ENCODE measurements around the gene TMEM119.

The TMEM119 gene

DNA sequence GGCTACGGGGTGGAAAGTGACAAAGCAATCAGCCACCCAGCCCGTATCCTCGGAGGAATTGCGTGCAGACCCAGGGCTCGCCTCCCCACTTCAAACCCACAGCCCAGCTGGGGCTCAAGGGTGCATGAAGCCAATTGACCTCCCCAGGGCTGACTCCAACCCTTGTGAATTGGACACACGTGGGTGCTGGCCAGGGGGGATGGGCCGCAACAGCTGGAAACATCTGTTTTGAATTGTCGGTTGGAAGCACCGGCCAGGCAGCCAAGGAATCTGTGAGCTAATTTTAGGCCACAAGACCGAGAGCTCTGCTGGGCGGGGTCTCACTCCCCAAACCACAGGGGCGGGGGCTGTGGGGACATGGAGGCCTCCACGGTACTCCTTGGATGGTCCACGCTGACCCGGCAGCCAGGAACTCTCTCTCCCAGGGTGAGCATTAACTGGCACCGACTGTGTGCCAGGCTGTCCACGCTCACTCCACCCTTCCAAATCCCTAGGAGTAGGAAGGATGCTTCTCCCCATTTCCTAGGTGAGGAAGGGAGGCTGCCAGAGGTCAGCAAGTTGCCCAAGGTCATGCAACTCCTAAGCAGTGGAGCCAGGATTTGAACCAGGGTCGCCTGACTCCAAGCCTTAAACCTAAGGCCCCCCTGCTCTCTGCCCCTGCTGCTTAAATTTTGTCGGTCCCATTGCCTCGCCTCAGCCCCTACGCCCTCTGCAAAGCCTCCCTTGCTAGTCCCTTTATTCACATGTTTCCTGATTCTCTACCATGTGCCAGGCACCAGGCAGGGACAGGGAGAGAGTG lies 11.9 kb upstream of the TMEM119 start:
- Histone ChIP-seq H3K4me3 (no peak overlapping the region), H3K27me3 (peaks cover 0 to 25% (median 0%) of the 10 kb centered on the region in 11 experiments; a peak in 4 of 22 replicates), H3K4me2 (peak overlapping the region; percentile 50 to 82 (median 71)), H3K36me3 (no peaks in the 10 kb centered on the region), H3K9me3 (replicated peaks in 1 of 11) (no peaks in the 10 kb centered on the region), H3K27ac (peak overlapping the region in 7 of 11 experiments; percentile 15 to 65 (median 46); a peak in 12 of 22 replicates), H3K4me1 (peaks cover 57 to 80% (median 71%) of the 10 kb centered on the region in 10 experiments), H4K20me1 (no peaks in the 10 kb centered on the region), H3K9ac (peak overlapping the region in 4 of 11 experiments; percentile 17 to 57 (median 48); a peak in 4 of 22 replicates)
- no peak for TF ChIP-seq Cebpa-rat (IDR thresholded peaks at IDR 0.05)

DNA sequence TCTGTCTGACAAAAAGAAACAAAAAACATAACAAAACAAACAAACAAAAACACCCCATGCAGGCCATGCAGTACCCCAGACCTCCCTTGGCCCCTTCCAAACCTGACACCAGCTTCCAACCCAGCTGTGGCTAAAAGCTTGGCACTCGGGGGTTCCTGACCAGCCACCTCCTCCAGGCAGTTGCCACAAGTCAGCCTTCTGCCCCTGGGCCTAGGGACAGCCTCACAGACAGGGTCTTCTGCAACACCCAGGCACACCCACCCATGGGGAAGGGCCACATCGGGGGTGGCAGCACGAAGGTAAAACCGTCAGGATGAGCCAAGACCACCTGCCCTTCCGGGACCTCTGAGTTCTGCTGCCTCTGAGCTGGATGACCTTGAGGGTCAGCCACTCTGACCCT lies 10.7 kb upstream of the TMEM119 start:
- Histone ChIP-seq H3K4me1 (peaks cover 46 to 81% (median 70%) of the 10 kb centered on the region in 10 experiments), H3K27ac (peak overlapping the region in 2 of 11 experiments; percentile 26 to 64; a peak in 3 of 22 replicates), H4K20me1 (no peaks in the 10 kb centered on the region), H3K4me2 (peak overlapping the region in 9 of 11 experiments; percentile 50 to 82 (median 78); a peak in 17 of 22 replicates), H3K36me3 (no peaks in the 10 kb centered on the region), H3K27me3 (peaks cover 0 to 25% (median 0%) of the 10 kb centered on the region in 11 experiments; a peak in 4 of 22 replicates), H3K4me3 (no peak overlapping the region), H3K9ac (peak overlapping the region in 1 of 11 experiments; percentile 40; a peak in 1 of 22 replicates), H3K9me3 (replicated peaks in 1 of 11) (no peaks in the 10 kb centered on the region)
- no peak for TF ChIP-seq Cebpa-rat (IDR thresholded peaks at IDR 0.05)

DNA sequence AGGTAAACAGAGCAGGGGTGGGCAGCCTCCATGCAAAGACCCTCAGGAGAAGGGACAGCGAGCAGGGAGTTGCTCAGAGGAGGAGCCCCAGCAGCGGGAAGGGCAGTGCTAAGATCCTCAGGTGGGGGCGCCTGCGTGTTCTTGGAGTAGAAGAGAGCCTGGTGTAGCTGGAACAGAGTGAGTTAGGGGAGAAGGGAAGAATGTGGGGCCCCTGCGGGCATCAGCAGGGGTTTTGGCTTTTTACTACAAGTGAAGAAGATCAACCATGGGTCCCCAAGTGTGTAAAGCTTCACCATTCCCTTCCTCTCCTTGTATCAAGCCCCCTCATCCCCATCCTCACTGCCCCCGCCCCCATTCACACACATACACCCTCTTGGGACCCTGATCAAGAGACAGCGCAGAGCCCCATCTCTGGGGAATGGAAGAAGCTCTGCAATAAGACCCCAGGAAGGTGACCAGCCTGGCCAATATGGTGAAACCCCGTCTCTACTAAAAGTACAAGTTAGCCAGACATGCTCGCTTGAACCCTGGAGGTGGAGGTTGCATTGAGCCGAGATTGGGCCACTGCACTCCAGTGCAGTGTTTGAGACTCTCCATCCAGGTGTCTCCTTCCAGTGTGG lies 10.2 kb upstream of the TMEM119 start:
- H3K9ac ChIP-seq, result no peak overlapping the region
- H3K4me2 ChIP-seq, result peak overlapping the region in 9 of 11 experiments; percentile 50 to 82 (median 78); a peak in 17 of 22 replicates
- no peaks in the 10 kb centered on the region for H3K9me3 ChIP-seq (replicated peaks in 1 of 11)
- peak overlapping the region in 1 of 11 experiments; percentile 64; a peak in 2 of 22 replicates for H3K27ac ChIP-seq
- no peak overlapping the region for H3K4me3 ChIP-seq
- no peaks in the 10 kb centered on the region for H4K20me1 ChIP-seq
- H3K4me1 ChIP-seq, result peaks cover 41 to 80% (median 65%) of the 10 kb centered on the region in 10 experiments
- H3K36me3 ChIP-seq, result no peaks in the 10 kb centered on the region
- no peak for TF ChIP-seq Cebpa-rat (IDR thresholded peaks at IDR 0.05)
- H3K27me3 ChIP-seq, result peaks cover 0 to 25% (median 0%) of the 10 kb centered on the region in 11 experiments; a peak in 4 of 22 replicates

DNA sequence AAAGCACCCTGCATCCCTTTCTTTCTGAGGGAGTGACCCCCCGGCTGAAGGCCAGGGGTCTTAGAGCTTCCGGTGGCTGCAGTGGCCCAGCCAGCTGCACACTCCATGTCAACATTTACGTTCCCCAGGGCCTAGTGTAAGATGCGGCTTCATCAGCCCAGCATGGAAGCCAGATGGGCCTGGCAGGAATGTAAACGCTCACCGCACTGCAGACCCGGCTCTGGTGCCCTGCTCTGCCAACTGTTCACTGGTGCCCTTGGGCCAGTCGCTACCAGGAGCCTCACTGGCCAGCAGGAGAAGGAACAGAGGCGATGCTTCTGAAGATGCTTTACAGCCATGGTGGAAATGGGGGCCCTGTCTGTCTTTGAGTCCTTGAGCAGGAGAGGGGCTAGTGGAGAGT lies 8.6 kb upstream of the TMEM119 start:
- Histone ChIP-seq H3K4me2 (peak overlapping the region in 9 of 11 experiments; percentile 5 to 61 (median 40); a peak in 15 of 22 replicates), H3K9me3 (replicated peaks in 1 of 11) (no peaks in the 10 kb centered on the region), H3K27me3 (peaks cover 0 to 25% (median 0%) of the 10 kb centered on the region in 11 experiments; a peak in 4 of 22 replicates), H3K36me3 (no peaks in the 10 kb centered on the region), H3K9ac (no peak overlapping the region), H3K4me1 (peaks cover 26 to 77% (median 57%) of the 10 kb centered on the region in 10 experiments), H3K4me3 (no peak overlapping the region), H3K27ac (peak overlapping the region in 1 of 11 experiments; percentile 24; a peak in 1 of 22 replicates), H4K20me1 (no peaks in the 10 kb centered on the region)
- no peak for TF ChIP-seq Cebpa-rat (IDR thresholded peaks at IDR 0.05)

DNA sequence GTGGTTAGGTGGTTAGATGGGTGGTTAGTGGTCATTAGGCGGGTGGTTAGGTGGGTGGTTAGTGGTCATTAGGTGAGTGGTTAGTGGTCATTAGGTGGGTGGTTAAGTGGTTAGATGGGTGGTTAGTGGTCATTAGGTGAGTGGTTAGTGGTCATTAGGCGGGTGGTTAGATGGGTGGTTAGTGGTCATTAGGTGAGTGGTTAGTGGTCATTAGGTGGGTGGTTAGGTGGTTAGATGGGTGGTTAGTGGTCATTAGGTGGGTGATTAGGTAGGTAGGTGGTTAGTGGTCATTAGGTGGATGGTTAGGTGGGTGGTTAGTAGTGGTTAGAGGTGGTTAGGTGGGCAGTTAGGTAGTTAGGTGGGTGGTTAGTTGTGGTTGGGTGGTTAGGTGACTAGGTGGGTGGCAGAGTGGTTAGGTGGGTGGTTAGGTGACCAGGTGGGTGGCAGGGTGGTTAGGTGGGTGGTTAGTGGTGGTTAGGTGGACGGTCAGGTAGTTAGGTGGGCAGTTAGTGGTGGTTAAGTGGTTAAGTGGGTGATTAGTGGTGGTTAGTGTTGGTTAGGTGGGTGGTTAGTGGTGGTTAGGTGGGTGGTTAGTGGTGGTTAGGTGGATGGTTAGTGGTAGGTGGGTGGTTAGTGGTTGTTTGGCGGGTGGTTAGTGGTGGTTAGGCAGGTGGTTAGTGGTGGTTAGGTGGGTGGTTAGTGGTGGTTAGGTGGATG lies 8.0 kb upstream of the TMEM119 start:
- Histone ChIP-seq H3K9me3 (replicated peaks in 1 of 11) (no peaks in the 10 kb centered on the region), H3K4me1 (peaks cover 22 to 76% (median 56%) of the 10 kb centered on the region in 10 experiments), H3K4me3 (no peak overlapping the region), H4K20me1 (no peaks in the 10 kb centered on the region), H3K27ac (peak overlapping the region in 3 of 11 experiments; percentile 5 to 44 (median 24); a peak in 5 of 22 replicates), H3K36me3 (no peaks in the 10 kb centered on the region), H3K9ac (no peak overlapping the region), H3K4me2 (peak overlapping the region in 9 of 11 experiments; percentile 17 to 61 (median 40); a peak in 13 of 22 replicates), H3K27me3 (peaks cover 0 to 25% (median 0%) of the 10 kb centered on the region in 11 experiments; a peak in 4 of 22 replicates)
- TF ChIP-seq Cebpa-rat (IDR thresholded peaks at IDR 0.05), result no peak

DNA sequence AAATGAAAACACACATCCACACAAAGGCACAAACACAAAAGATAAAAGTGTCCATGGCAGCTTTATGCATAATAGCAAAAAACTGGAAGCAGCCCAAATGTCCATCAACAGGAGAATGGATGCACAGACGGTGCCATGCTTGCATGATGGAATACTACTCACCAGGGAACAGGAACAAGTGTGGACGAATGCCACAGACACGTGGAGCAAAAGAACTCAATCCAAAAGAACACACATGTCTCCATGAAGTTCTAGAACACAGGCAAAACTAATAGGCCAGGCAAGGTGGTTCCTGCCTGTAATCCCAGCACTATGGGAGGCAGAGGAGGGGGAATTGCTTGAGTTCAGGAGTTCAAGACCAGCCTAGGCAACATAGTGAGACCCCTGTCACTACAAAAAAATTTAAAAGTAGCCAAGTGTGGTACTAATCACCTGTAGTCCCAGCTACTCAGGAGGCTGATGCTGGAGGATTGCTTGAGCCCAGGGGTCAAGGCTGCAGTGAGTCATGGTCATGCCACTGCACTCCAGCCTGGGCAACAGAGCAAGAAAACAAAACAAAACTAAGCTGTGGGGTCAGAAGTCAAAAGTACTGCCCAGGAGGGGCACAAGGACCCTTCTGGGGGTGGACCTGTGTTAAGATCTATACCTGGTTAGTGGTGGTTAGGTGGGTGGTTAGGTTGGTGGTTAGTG lies 7.3 kb upstream of the TMEM119 start:
- Histone ChIP-seq H3K27me3 (peaks cover 0 to 20% (median 0%) of the 10 kb centered on the region in 11 experiments; a peak in 4 of 22 replicates), H3K36me3 (no peaks in the 10 kb centered on the region), H3K4me1 (peaks cover 18 to 70% (median 49%) of the 10 kb centered on the region in 10 experiments), H3K4me3 (no peak overlapping the region), H4K20me1 (no peaks in the 10 kb centered on the region), H3K9ac (no peak overlapping the region), H3K9me3 (replicated peaks in 1 of 11) (no peaks in the 10 kb centered on the region), H3K4me2 (peak overlapping the region in 3 of 11 experiments; percentile 9 to 40 (median 17); a peak in 4 of 22 replicates), H3K27ac (peak overlapping the region in 2 of 11 experiments; percentile 5 to 44; a peak in 4 of 22 replicates)
- TF ChIP-seq Cebpa-rat (IDR thresholded peaks at IDR 0.05), result no peak

DNA sequence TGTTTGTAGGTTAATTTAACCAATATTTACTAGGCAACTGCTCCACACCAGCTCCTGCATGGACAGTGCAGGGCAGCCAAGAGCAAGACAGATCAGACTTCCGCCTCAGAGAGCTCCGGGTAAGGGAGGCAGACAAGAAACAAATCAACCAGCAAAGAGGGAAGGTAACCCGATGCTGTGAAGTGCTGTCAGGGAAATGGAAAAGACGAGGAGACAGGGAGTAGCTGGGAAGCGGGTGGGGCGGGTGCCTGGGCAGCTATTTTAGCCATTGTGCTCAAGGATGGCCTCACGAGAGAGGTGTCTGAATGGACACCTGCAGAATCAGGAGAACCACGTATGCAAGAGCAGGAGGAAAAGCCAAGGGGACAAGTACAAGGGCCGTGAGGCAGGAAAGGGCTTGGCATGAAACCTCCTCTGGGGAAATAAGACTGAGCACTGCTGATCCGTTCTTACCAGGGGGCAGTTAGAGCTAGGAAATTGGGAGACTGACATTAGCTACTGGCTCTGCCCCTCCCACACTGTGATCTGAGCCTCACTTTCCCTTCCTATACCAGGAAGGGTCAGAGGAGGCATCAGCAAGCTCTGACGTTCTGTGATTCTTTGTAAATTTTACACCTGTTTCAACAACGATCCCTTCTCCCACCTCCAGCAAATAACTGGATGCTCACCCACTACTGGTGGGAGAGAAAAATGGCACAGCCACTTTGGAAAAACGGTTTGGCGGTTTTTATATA lies 6.5 kb upstream of the TMEM119 start:
- H3K9ac ChIP-seq, result no peak overlapping the region
- H3K9me3 ChIP-seq (replicated peaks in 1 of 11), result no peaks in the 10 kb centered on the region
- H3K36me3 ChIP-seq, result no peaks in the 10 kb centered on the region
- H4K20me1 ChIP-seq, result no peaks in the 10 kb centered on the region
- peaks cover 0 to 13% (median 0%) of the 10 kb centered on the region in 11 experiments; a peak in 4 of 22 replicates for H3K27me3 ChIP-seq
- peak overlapping the region in 3 of 11 experiments; percentile 9 to 17 (median 15); a peak in 3 of 22 replicates for H3K4me2 ChIP-seq
- no peak for TF ChIP-seq Cebpa-rat (IDR thresholded peaks at IDR 0.05)
- H3K4me3 ChIP-seq, result no peak overlapping the region
- no peak overlapping the region for H3K27ac ChIP-seq
- peaks cover 11 to 63% (median 42%) of the 10 kb centered on the region in 10 experiments for H3K4me1 ChIP-seq

Measured in BLaER1 treated with 17β-estradiol and CSF1 and Interleukin-3, amounts not matched to agents 10 nM and 100 nM (cell line).